A549 treated with Hydrocortisone at 1 μM for 4 hours (cell line): ENCODE data around the gene CPO. TPM values are rescaled to one million over a fixed set of nuclear protein-coding genes. Genes with fewer than 3 reads are reported as not detected.

Experiments
- total RNA-seq: library from RNA; stranded (reverse); fragments of 200-300 nt; extraction: Qiagen RNA extraction; gene quantifications from 5 replicates; pipeline ENCODE4 v1.2.3, GENCODE V29; 2022

The CPO gene, protein sequence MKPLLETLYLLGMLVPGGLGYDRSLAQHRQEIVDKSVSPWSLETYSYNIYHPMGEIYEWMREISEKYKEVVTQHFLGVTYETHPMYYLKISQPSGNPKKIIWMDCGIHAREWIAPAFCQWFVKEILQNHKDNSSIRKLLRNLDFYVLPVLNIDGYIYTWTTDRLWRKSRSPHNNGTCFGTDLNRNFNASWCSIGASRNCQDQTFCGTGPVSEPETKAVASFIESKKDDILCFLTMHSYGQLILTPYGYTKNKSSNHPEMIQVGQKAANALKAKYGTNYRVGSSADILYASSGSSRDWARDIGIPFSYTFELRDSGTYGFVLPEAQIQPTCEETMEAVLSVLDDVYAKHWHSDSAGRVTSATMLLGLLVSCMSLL
- total RNA-seq, result not detected in 5 replicates

DNA sequence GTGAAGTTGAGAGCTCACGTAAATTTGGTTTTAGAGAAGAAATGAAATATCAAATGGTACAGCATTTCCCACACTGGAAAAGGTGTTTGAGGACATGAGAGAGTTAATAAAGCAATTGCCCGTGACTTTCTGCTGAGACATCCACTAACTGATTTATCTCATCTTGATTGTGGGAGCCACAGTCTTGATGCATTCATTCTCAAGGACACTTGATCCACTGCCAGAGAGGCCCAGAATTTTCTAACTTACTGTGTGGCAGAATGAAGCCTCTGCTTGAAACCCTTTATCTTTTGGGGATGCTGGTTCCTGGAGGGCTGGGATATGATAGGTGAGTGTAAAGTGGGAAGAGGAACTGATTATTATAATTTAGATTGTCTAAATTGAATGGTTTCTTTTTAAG is at the start of gene CPO:
TSS of gene CPO (plus strand) at position 179 of the 400 bp plus-strand sequence. CDS start at position 261, 82 bp downstream.

Other genes starting within 250 kb of the CPO start
- not detected in 5 replicates for gene DYTN, start 221.1 kb upstream of the CPO start, total RNA-seq
- 1.1 to 2.1 TPM (median 1.6 TPM) in 5 replicates for gene MDH1B, start 174.2 kb upstream of the CPO start, total RNA-seq
- 27.5 to 44.3 TPM (median 32.2 TPM) in 5 replicates for gene FASTKD2, start 173.9 kb upstream of the CPO start, total RNA-seq
- gene KLF7, start 226.4 kb downstream of the CPO start, total RNA-seq, result 17.0 to 31.0 TPM (median 28.5 TPM) in 5 replicates